ENCODE data around the gene SFN. TPM values are rescaled to one million over a fixed set of nuclear protein-coding genes. Genes with fewer than 3 reads are reported as not detected.

The SFN gene
- total RNA-seq (2022; extraction: Qiagen RNA extraction; ENCODE audit: low read depth): 397 to 545 TPM (median 475 TPM) in 5 replicates

GRCh38 chr1:26862781-26863684 lies at the start of gene SFN:
Gene SFN (plus strand): TSS chr1:26863149. CDS start chr1:26863213, 64 bp downstream.

GRCh38 chr1:26826261-26827105 lies 36.5 kb upstream of the SFN start, which contains the start of gene ZDHHC18:
Gene ZDHHC18 (plus strand): TSS chr1:26826688. CDS start chr1:26826805, 117 bp downstream.

GRCh38 chr1:26889551-26890466 lies 26.9 kb downstream of the SFN start, which contains the start of gene GPN2:
Gene GPN2 (minus strand): TSS chr1:26890283. CDS start chr1:26890096, 187 bp downstream.

GRCh38 chr1:26900001-26900814 lies 37.3 kb downstream of the SFN start, which contains the start of gene GPATCH3:
Gene GPATCH3 (minus strand): TSS chr1:26900467. CDS start chr1:26900442, 25 bp downstream.

Other genes with a start within 250 kb of the SFN start
- gene ARID1A, start 167.1 kb upstream of the SFN start, total RNA-seq (2022; extraction: Qiagen RNA extraction; ENCODE audit: low read depth): 29.7 to 33.9 TPM (median 32.5 TPM) in 5 replicates
- 5.3 to 6.9 TPM (median 6.3 TPM) in 5 replicates for gene PIGV, start 75.2 kb upstream of the SFN start, total RNA-seq (2022; extraction: Qiagen RNA extraction; ENCODE audit: low read depth)
- gene ZDHHC18, start 36.5 kb upstream of the SFN start, total RNA-seq (2022; extraction: Qiagen RNA extraction; ENCODE audit: low read depth): 33.6 to 40.1 TPM (median 39.1 TPM) in 5 replicates
- 23.6 to 29.2 TPM (median 25.9 TPM) in 5 replicates for gene GPN2, start 27.1 kb downstream of the SFN start, total RNA-seq (2022; extraction: Qiagen RNA extraction; ENCODE audit: low read depth)
- gene GPATCH3, start 37.3 kb downstream of the SFN start, total RNA-seq (2022; extraction: Qiagen RNA extraction; ENCODE audit: low read depth): 8.9 to 13.2 TPM (median 10.3 TPM) in 5 replicates
- 0.14 TPM in 1 of 5 replicates, not detected in the others for gene NR0B2, start 50.8 kb downstream of the SFN start, total RNA-seq (2022; extraction: Qiagen RNA extraction; ENCODE audit: low read depth)
- gene NUDC, start 58.6 kb downstream of the SFN start, total RNA-seq (2022; extraction: Qiagen RNA extraction; ENCODE audit: low read depth): 125 to 152 TPM (median 135 TPM) in 5 replicates
- gene KDF1, start 97.3 kb downstream of the SFN start, total RNA-seq (2022; extraction: Qiagen RNA extraction; ENCODE audit: low read depth): not detected in 5 replicates
- 124 to 207 TPM (median 187 TPM) in 5 replicates for gene TRNP1, start 130.5 kb downstream of the SFN start, total RNA-seq (2022; extraction: Qiagen RNA extraction; ENCODE audit: low read depth)
- gene TENT5B, start 149.7 kb downstream of the SFN start, total RNA-seq (2022; extraction: Qiagen RNA extraction; ENCODE audit: low read depth): 0.41 to 0.88 TPM (median 0.72 TPM) in 5 replicates